PFSK-1 (cell line): ENCODE measurements around the gene KDM4C.

ENCODE experiments used
- FOXP2 ChIP-seq: optimal IDR thresholded peaks from 2 replicates; pipeline ENCODE3; 2011; ENCODE audit warnings: borderline replicate concordance, control low read depth, inconsistent platforms; ENCODE audit not compliant: insufficient read depth; ENCODE audit errors: extremely low read length, extremely low read depth
- POLR2AphosphoS5 ChIP-seq: IDR thresholded peaks from 2 replicates; pipeline ENCODE4 v1.6.1; 2012; ENCODE audit warnings: low read depth, mild to moderate bottlenecking, control low read depth, low read length, moderate library complexity
- TAF1 ChIP-seq: IDR thresholded peaks from 2 replicates; pipeline ENCODE4 v1.6.1; 2012; ENCODE audit warnings: low read length, control low read depth, borderline replicate concordance; ENCODE audit not compliant: insufficient read depth
- TF ChIP-seq, protein P1 (sequence below), 2 experiments: IDR thresholded peaks; 2 replicates each; pipeline versions ENCODE4 v1.6.1 to v1.8.0; 2011 to 2012; ENCODE audit warnings: low read depth in 2 of 2, low read length in 2 of 2, control low read depth in 1 of 2, inconsistent platforms in 1 of 2, mild to moderate bottlenecking in 1 of 2, moderate library complexity in 1 of 2; ENCODE audit not compliant: insufficient read depth in 1 of 2

GRCh38 chr9:6763244-6763643 is 5.5 kb downstream of the KDM4C start:
- TF ChIP-seq POLR2AphosphoS5 (no peak), TAF1 (no peak), FOXP2 (no peak)
- TF ChIP-seq, protein P1, sequence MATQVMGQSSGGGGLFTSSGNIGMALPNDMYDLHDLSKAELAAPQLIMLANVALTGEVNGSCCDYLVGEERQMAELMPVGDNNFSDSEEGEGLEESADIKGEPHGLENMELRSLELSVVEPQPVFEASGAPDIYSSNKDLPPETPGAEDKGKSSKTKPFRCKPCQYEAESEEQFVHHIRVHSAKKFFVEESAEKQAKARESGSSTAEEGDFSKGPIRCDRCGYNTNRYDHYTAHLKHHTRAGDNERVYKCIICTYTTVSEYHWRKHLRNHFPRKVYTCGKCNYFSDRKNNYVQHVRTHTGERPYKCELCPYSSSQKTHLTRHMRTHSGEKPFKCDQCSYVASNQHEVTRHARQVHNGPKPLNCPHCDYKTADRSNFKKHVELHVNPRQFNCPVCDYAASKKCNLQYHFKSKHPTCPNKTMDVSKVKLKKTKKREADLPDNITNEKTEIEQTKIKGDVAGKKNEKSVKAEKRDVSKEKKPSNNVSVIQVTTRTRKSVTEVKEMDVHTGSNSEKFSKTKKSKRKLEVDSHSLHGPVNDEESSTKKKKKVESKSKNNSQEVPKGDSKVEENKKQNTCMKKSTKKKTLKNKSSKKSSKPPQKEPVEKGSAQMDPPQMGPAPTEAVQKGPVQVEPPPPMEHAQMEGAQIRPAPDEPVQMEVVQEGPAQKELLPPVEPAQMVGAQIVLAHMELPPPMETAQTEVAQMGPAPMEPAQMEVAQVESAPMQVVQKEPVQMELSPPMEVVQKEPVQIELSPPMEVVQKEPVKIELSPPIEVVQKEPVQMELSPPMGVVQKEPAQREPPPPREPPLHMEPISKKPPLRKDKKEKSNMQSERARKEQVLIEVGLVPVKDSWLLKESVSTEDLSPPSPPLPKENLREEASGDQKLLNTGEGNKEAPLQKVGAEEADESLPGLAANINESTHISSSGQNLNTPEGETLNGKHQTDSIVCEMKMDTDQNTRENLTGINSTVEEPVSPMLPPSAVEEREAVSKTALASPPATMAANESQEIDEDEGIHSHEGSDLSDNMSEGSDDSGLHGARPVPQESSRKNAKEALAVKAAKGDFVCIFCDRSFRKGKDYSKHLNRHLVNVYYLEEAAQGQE (IDR thresholded peaks at IDR 0.05; ENCODE audit: insufficient read depth in 1 of 2, low read depth in 2 of 2, low read length in 2 of 2): no peak
